Lower leg skin (tissue), 4 donors: Measurements from ENCODE around the gene PDZD2. TPM values are rescaled to one million over a fixed set of nuclear protein-coding genes. Genes with fewer than 3 reads are reported as not detected.

Experiments used
- DNase-seq, 2 donors: peaks; one replicate each; pipeline ENCODE4 v3.0.0-alpha.2; 2019; ENCODE audit warnings: low spot score in 2 of 2
- H3K4me3 ChIP-seq: fragments of 200-600 bp; sonication (generic); 2 replicates; pipeline ENCODE4 v1.5.1; 2017; ENCODE audit warnings: mild to moderate bottlenecking, low read depth; ENCODE audit not compliant: poor library complexity, severe bottlenecking
- POLR2A ChIP-seq, 2 donors: fragments of 450-650 bp; IDR thresholded peaks; one replicate each; pipeline ENCODE4 v1.6.1; 2016 to 2017; ENCODE audit warnings: antibody characterized with exemption in 2 of 2, mild to moderate bottlenecking in 1 of 2, moderate library complexity in 1 of 2
- WGBS, 2 donors: methylation state at CpG; one replicate each; pipeline ENCODE4 v1.1.5; 2018; 5-methylcytosine and 5-hydroxymethylcytosine counted together
- intact Hi-C: fragments of 100-400 bp; cut with DNase I; formaldehyde crosslinking; loops from one replicate; pipeline ENCODE4 v1.15.0; 2023; ENCODE audit warnings: low total_unique reads
- total RNA-seq, 4 donors: library from RNA; depleted of rRNA; stranded (reverse); fragments of >200 nt; gene quantifications; one replicate each; pipeline ENCODE4 v1.1.0, GENCODE V29; 2016
- TF ChIP-seq, protein P1 (sequence below), 3 donors: fragments of 450-650 bp; IDR thresholded peaks; one replicate each; pipeline ENCODE4 v1.5.1; 2016; ENCODE audit warnings: antibody characterized with exemption in 3 of 3, mild to moderate bottlenecking in 3 of 3, moderate library complexity in 2 of 3

PDZD2 gene
- total RNA-seq, 4 donors from 2014 or later = 102 to 150 (median 116) TPM

DNA sequence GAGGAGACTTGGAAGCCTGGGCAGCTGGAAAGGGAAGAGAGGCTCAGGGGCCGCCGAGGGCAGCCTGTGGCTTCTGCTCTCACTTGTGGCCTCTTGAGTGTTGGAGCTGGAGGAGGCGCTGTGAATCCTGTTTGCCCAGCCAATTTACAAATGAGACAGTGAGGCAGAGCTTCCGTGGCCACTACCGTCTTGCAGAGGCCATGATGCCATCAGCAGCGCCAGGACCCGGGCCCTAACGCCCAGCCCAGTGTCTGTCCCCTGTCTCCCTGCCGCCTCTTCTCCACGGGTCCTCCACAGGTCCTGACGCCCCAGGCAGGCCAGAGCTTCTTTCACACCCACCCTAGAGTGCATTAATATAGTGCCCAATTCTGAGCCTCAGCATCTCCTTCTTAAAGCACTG, 362.4 kb downstream of the PDZD2 start:
- TF ChIP-seq, protein P1, sequence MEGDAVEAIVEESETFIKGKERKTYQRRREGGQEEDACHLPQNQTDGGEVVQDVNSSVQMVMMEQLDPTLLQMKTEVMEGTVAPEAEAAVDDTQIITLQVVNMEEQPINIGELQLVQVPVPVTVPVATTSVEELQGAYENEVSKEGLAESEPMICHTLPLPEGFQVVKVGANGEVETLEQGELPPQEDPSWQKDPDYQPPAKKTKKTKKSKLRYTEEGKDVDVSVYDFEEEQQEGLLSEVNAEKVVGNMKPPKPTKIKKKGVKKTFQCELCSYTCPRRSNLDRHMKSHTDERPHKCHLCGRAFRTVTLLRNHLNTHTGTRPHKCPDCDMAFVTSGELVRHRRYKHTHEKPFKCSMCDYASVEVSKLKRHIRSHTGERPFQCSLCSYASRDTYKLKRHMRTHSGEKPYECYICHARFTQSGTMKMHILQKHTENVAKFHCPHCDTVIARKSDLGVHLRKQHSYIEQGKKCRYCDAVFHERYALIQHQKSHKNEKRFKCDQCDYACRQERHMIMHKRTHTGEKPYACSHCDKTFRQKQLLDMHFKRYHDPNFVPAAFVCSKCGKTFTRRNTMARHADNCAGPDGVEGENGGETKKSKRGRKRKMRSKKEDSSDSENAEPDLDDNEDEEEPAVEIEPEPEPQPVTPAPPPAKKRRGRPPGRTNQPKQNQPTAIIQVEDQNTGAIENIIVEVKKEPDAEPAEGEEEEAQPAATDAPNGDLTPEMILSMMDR (IDR thresholded peaks at IDR 0.05) = no peak
- TF ChIP-seq POLR2A (IDR thresholded peaks at IDR 0.05) = no peak

GRCh38 chr5:32001707-32002106, 362.8 kb downstream of the PDZD2 start:
- DNase-seq = no peak
- H3K4me3 ChIP-seq = no peak overlapping the region
- TF ChIP-seq, protein P1 (IDR thresholded peaks at IDR 0.05) = no peak
- 79 to 84% methylated on average over 11 of the region's 11 CpGs for WGBS, 2 donors
- intact Hi-C loops = no loop called here

More for the DNA sequence above, 362.4 kb downstream of the PDZD2 start:
- WGBS, 2 donors = 85 to 93% methylated on average over 11 of the region's 11 CpGs
- intact Hi-C loops = no loop called here
- no peak overlapping the region for H3K4me3 ChIP-seq
- no peak for DNase-seq

DNA sequence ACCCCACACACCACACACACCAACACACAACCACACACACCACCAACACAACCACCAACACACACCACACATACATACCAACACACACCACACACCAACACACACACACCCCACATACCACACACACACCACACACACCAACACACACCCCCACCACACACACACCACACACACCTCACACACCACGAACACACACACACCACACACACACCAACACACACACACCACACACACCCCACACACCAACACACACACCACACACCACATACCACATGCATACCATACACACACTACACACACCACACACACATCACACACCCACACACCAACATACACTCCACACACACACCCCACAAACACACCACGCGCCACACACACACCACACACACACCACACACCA, 363.8 kb downstream of the PDZD2 start:
- TF ChIP-seq, protein P1 (IDR thresholded peaks at IDR 0.05) = no peak
- no peak for TF ChIP-seq POLR2A (IDR thresholded peaks at IDR 0.05)
- no peak overlapping the region for H3K4me3 ChIP-seq
- DNase-seq = no peak
- intact Hi-C loops = no loop called here
- WGBS, 2 donors = 58 to 79% methylated on average over 3 of the region's 3 CpGs

DNA sequence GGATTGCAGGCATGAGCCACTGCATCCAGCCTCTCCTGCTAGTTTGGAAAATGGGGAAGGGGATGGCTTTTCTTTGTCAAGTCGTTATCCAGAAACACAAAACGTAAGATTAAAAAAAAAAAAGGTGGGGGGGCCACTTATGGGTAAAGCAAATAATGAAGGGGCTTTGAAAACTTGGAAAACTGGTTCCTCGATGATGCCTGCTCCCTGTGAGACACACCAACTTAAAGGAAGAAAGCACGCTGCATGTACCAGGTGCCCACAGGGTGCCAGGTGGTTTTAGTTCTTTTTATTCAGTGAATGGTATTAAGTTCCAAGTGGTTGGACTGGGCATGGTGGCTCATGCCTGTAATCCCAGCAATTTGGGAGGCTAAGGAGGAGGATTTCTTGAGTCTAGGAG, 365.1 kb downstream of the PDZD2 start:
- no peak overlapping the region for H3K4me3 ChIP-seq
- WGBS, 2 donors = 73 to 77% methylated on average over 4 of the region's 4 CpGs
- intact Hi-C loops = no loop called here
- DNase-seq = no peak
- TF ChIP-seq POLR2A (IDR thresholded peaks at IDR 0.05) = no peak
- TF ChIP-seq, protein P1 (IDR thresholded peaks at IDR 0.05) = no peak

DNA sequence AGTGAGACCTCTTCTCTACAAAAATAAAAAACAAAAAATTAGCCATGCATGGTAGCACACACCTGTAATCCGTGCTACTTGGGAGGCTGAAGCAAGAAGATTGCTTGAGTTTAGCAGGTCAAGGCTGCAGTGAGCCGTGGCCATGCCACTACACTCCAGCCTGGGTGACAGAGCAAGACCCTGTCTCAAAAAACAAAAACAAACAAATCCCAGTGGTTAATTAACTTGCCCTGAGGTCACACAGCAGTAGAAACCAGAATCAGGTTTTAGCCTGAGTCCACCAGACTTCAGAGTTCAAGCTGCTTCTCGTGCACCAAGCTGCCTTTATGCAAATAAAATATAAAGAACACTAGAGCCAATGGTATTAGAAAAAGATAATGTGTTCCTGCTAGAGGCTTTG, 365.5 kb downstream of the PDZD2 start:
- no peak for DNase-seq
- 95 to 96% methylated on average over 3 of the region's 3 CpGs for WGBS, 2 donors
- TF ChIP-seq, protein P1 (IDR thresholded peaks at IDR 0.05) = no peak
- no peak for TF ChIP-seq POLR2A (IDR thresholded peaks at IDR 0.05)
- intact Hi-C loops = no loop called here
- H3K4me3 ChIP-seq = no peak overlapping the region

GRCh38 chr5:32008746-32009145, 369.8 kb downstream of the PDZD2 start:
- intact Hi-C loops = no loop called here
- WGBS, 2 donors = 94 to 96% methylated on average over 9 of the region's 9 CpGs
- TF ChIP-seq, protein P1 (IDR thresholded peaks at IDR 0.05) = no peak
- no peak for TF ChIP-seq POLR2A (IDR thresholded peaks at IDR 0.05)
- DNase-seq = no peak
- no peak overlapping the region for H3K4me3 ChIP-seq
